ENCODE data around the gene CILP2.

Gene CILP2

GRCh38 chr19:19506592-19506991 is 31.5 kb upstream of the CILP2 start:
- DNase-seq (ENCODE audit: low read depth, low spot score), result no peak
- H3K4me3 ChIP-seq (ENCODE audit: low read depth, low read length), result no peak overlapping the region
- in situ Hi-C loops (cut with HindIII; ENCODE audit: low sequenced_read_pairs), result no loop called here
- TF ChIP-seq CTCF (IDR thresholded peaks at IDR 0.05; ENCODE audit: low read depth, low read length), result no peak

GRCh38 chr19:19507354-19507753 is 30.7 kb upstream of the CILP2 start:
- DNase-seq (ENCODE audit: low read depth, low spot score), result no peak
- in situ Hi-C loops (cut with HindIII; ENCODE audit: low sequenced_read_pairs), result no loop called here
- TF ChIP-seq CTCF (IDR thresholded peaks at IDR 0.05; ENCODE audit: low read depth, low read length), result no peak
- no peak overlapping the region for H3K4me3 ChIP-seq (ENCODE audit: low read depth, low read length)

- no peak for DNase-seq (ENCODE audit: low read depth, low spot score)
- H3K4me3 ChIP-seq (ENCODE audit: low read depth, low read length), result no peak overlapping the region
- in situ Hi-C loops (cut with HindIII; ENCODE audit: low sequenced_read_pairs), result no loop called here
- TF ChIP-seq CTCF (IDR thresholded peaks at IDR 0.05; ENCODE audit: low read depth, low read length), result no peak
Measured at GRCh38 chr19:19508217-19508616, 29.8 kb upstream of the CILP2 start.

- in situ Hi-C loops (cut with HindIII; ENCODE audit: low sequenced_read_pairs), result no loop called here
- TF ChIP-seq CTCF (IDR thresholded peaks at IDR 0.05; ENCODE audit: low read depth, low read length), result no peak
- no peak overlapping the region for H3K4me3 ChIP-seq (ENCODE audit: low read depth, low read length)
- DNase-seq (ENCODE audit: low read depth, low spot score), result no peak
Measured at GRCh38 chr19:19510432-19510831, 27.6 kb upstream of the CILP2 start.

- H3K4me3 ChIP-seq (ENCODE audit: low read depth, low read length), result no peak overlapping the region
- in situ Hi-C loops (cut with HindIII; ENCODE audit: low sequenced_read_pairs), result no loop called here
- no peak for TF ChIP-seq CTCF (IDR thresholded peaks at IDR 0.05; ENCODE audit: low read depth, low read length)
- no peak for DNase-seq (ENCODE audit: low read depth, low spot score)
Measured at GRCh38 chr19:19513682-19514081, 24.4 kb upstream of the CILP2 start.

- peak; percentile 50 for DNase-seq (ENCODE audit: low read depth, low spot score)
- in situ Hi-C loops (cut with HindIII; ENCODE audit: low sequenced_read_pairs), result no loop called here
- H3K4me3 ChIP-seq (ENCODE audit: low read depth, low read length), result no peak overlapping the region
- TF ChIP-seq CTCF (IDR thresholded peaks at IDR 0.05; ENCODE audit: low read depth, low read length), result no peak
Measured at GRCh38 chr19:19514215-19514657, 23.8 kb upstream of the CILP2 start.
